Gastrocnemius medialis (tissue), 4 donors: ENCODE measurements around the gene RAB9A. TPM values are rescaled to one million over a fixed set of nuclear protein-coding genes. Genes with fewer than 3 reads are reported as not detected.

Source experiments
- ATAC-seq, 2 donors: fragments of 150-250 bp; one replicate each; pipeline ENCODE4 v1.9.1; 2016
- DNase-seq, 2 donors: peaks; one replicate each; pipeline ENCODE4 v3.0.0-alpha.2; 2019
- H3K27ac ChIP-seq, 4 donors: fragments of 200-600 bp; sonication (generic); 1 replicate in 1 of 4; 2 replicates in 3 of 4; pipeline ENCODE4 v1.5.1; 2016 to 2018; ENCODE audit warnings: mild to moderate bottlenecking in 2 of 4, moderate library complexity in 1 of 4
- H3K27me3 ChIP-seq, 3 donors: fragments of 200-600 bp; sonication (generic) in 2 of 3; 1 replicate in 1 of 3; 2 replicates in 2 of 3; pipeline versions ENCODE4 v1.5.1 to v1.6.0; 2016 to 2019; ENCODE audit warnings: mild to moderate bottlenecking in 1 of 3, moderate library complexity in 1 of 3
- H3K36me3 ChIP-seq, 2 donors: fragments of 200-600 bp; sonication (generic) in 1 of 2; one replicate each; pipeline ENCODE4 v1.5.1; 2017 to 2018
- H3K4me1 ChIP-seq, 2 donors: fragments of 200-600 bp; sonication (generic) in 1 of 2; one replicate each; pipeline ENCODE4 v1.5.1; 2016 to 2017; ENCODE audit warnings: mild to moderate bottlenecking in 2 of 2
- H3K4me3 ChIP-seq, 4 donors: fragments of 200-600 bp; sonication (generic) in 3 of 4; 1 replicate in 1 of 4; 2 replicates in 3 of 4; pipeline ENCODE4 v1.5.1; 2016 to 2019; ENCODE audit warnings: mild to moderate bottlenecking in 2 of 4
- H3K9me3 ChIP-seq, 3 donors: fragments of 200-600 bp; sonication (generic) in 2 of 3; 1 replicate in 1 of 3; 2 replicates in 2 of 3; pipeline ENCODE4 v1.5.1; 2016 to 2019
- CTCF ChIP-seq, 5 experiments: fragments of 450-650 bp in 3 of 5; fragments of 200-600 bp in 2 of 5; sonication (generic) in 2 of 5; IDR thresholded peaks in 4 of 5; conservative IDR thresholded peaks in 1 of 5; 1 replicate in 4 of 5; 2 replicates in 1 of 5; pipeline ENCODE4 v1.5.1; 2016 to 2019; ENCODE audit warnings: antibody characterized with exemption in 5 of 5, mild to moderate bottlenecking in 3 of 5, moderate library complexity in 3 of 5
- POLR2A ChIP-seq, 2 donors: fragments of 450-650 bp; IDR thresholded peaks; one replicate each; pipeline ENCODE4 v1.6.1; 2017; ENCODE audit warnings: antibody characterized with exemption in 2 of 2, mild to moderate bottlenecking in 2 of 2, moderate library complexity in 2 of 2
- in situ Hi-C, 4 donors: fragments of 200-750 bp; cut with MboI; loops; one replicate each; pipeline versions ENCODE4 v1.15.0 to v1.8.0; 2017; ENCODE audit warnings: low sequenced_read_pairs in 4 of 4
- intact Hi-C: fragments of 100-400 bp; cut with DNase I; formaldehyde crosslinking; loops from one replicate; pipeline ENCODE4 v1.15.1; 2023; ENCODE audit warnings: low total_unique reads
- total RNA-seq, 4 donors: library from RNA; depleted of rRNA; stranded (reverse); fragments of >200 nt; gene quantifications; one replicate each; pipeline versions ENCODE4 v1.1.0 to v1.2.3, GENCODE V29; 2016

The RAB9A gene
- total RNA-seq, 4 donors from 2014 or later = 15.0 to 21.7 (median 18.5) TPM

GRCh38 chrX:13694359-13694758, 5.4 kb downstream of the RAB9A start:
- intact Hi-C loops = no loop called here
- DNase-seq (no peak), ATAC-seq (no peak)
- Histone ChIP-seq H3K27me3 (no peaks in the 10 kb centered on the region), H3K27ac (peak overlapping the region; percentile 60 to 78 (median 70)), H3K36me3 (no peaks in the 10 kb centered on the region), H3K4me3 (peak overlapping the region in 1 of 4 donors; percentile 17), H3K4me1 (peaks cover 55 to 59% of the 10 kb centered on the region in 2 donors), H3K9me3 (no peaks in the 10 kb centered on the region)
- in situ Hi-C loops = no loop called here
- no peak for TF ChIP-seq CTCF (IDR thresholded peaks at IDR 0.05 in 4 of 5, conservative IDR thresholded peaks at IDR 0.05 in 1 of 5)
- no peak for TF ChIP-seq POLR2A (IDR thresholded peaks at IDR 0.05)

GRCh38 chrX:13694983-13695382, 6.1 kb downstream of the RAB9A start:
- H3K4me1 ChIP-seq = peaks cover 55 to 64% of the 10 kb centered on the region in 2 donors
- peak overlapping the region; percentile 60 to 78 (median 70) for H3K27ac ChIP-seq
- peak overlapping the region in 2 of 4 donors; percentile 17 to 23 for H3K4me3 ChIP-seq
- no peak for TF ChIP-seq CTCF (IDR thresholded peaks at IDR 0.05 in 4 of 5, conservative IDR thresholded peaks at IDR 0.05 in 1 of 5)
- TF ChIP-seq POLR2A (IDR thresholded peaks at IDR 0.05) = no peak
- H3K9me3 ChIP-seq = no peaks in the 10 kb centered on the region
- intact Hi-C loops = no loop called here
- ATAC-seq (peak; percentile 63 to 78), DNase-seq (no peak)
- H3K27me3 ChIP-seq = no peaks in the 10 kb centered on the region
- no peaks in the 10 kb centered on the region for H3K36me3 ChIP-seq
- in situ Hi-C loops = no loop called here

- H3K27me3 ChIP-seq = no peaks in the 10 kb centered on the region
- peaks cover 50 to 65% of the 10 kb centered on the region in 2 donors for H3K4me1 ChIP-seq
- TF ChIP-seq POLR2A (IDR thresholded peaks at IDR 0.05) (no peak), CTCF (IDR thresholded peaks at IDR 0.05 in 4 of 5, conservative IDR thresholded peaks at IDR 0.05 in 1 of 5) (no peak)
- ATAC-seq (no peak), DNase-seq (no peak)
- H3K4me3 ChIP-seq = no peak overlapping the region
- H3K27ac ChIP-seq = peak overlapping the region; percentile 60 to 78 (median 70)
- in situ Hi-C loops = no loop called here
- H3K36me3 ChIP-seq = no peaks in the 10 kb centered on the region
- intact Hi-C loops = no loop called here
- H3K9me3 ChIP-seq = no peaks in the 10 kb centered on the region
Observed at GRCh38 chrX:13695601-13696115, 6.7 kb downstream of the RAB9A start.

GRCh38 chrX:13697455-13697854, 8.5 kb downstream of the RAB9A start:
- intact Hi-C loops = no loop called here
- in situ Hi-C loops = no loop called here
- H3K4me1 ChIP-seq = peaks cover 47 to 68% of the 10 kb centered on the region in 2 donors
- TF ChIP-seq CTCF (IDR thresholded peaks at IDR 0.05 in 4 of 5, conservative IDR thresholded peaks at IDR 0.05 in 1 of 5) = no peak
- no peak for TF ChIP-seq POLR2A (IDR thresholded peaks at IDR 0.05)
- H3K27ac ChIP-seq = no peak overlapping the region
- H3K4me3 ChIP-seq = no peak overlapping the region
- no peaks in the 10 kb centered on the region for H3K27me3 ChIP-seq
- no peaks in the 10 kb centered on the region for H3K36me3 ChIP-seq
- DNase-seq (no peak), ATAC-seq (no peak)
- H3K9me3 ChIP-seq = no peaks in the 10 kb centered on the region

GRCh38 chrX:13697976-13698375, 9.0 kb downstream of the RAB9A start:
- H3K27me3 ChIP-seq = no peaks in the 10 kb centered on the region
- no peaks in the 10 kb centered on the region for H3K9me3 ChIP-seq
- no peaks in the 10 kb centered on the region for H3K36me3 ChIP-seq
- no peak overlapping the region for H3K27ac ChIP-seq
- peaks cover 42 to 63% of the 10 kb centered on the region in 2 donors for H3K4me1 ChIP-seq
- in situ Hi-C loops (no loop called here), intact Hi-C loops (no loop called here)
- no peak for TF ChIP-seq POLR2A (IDR thresholded peaks at IDR 0.05)
- no peak for TF ChIP-seq CTCF (IDR thresholded peaks at IDR 0.05 in 4 of 5, conservative IDR thresholded peaks at IDR 0.05 in 1 of 5)
- no peak for ATAC-seq
- DNase-seq = no peak
- H3K4me3 ChIP-seq = no peak overlapping the region
